H1 (cell line): Measurements from ENCODE around the gene C12orf75.

Experiments
- EGR1 ChIP-seq: IDR thresholded peaks from 2 replicates; pipeline ENCODE4 v1.6.1; 2011; ENCODE audit warnings: low read depth, low read length, borderline replicate concordance
- EZH2 ChIP-seq: fragments of 200-600 bp; sonication (generic); IDR thresholded peaks from 2 replicates; pipeline ENCODE4 v1.7.1; 2012; ENCODE audit warnings: low read depth, mild to moderate bottlenecking, moderate library complexity, low read length, inconsistent platforms; ENCODE audit not compliant: severe bottlenecking
- GTF2F1 ChIP-seq: IDR thresholded peaks from 2 replicates; pipeline ENCODE4 v1.6.1; 2012; ENCODE audit warnings: low read depth, low read length, improper control_type of control experiment, borderline replicate concordance
- JUN ChIP-seq: IDR thresholded peaks from 2 replicates; pipeline ENCODE4 v1.6.1; 2011; ENCODE audit warnings: low read depth, mild to moderate bottlenecking, improper control_type of control experiment, low read length
- MAFK ChIP-seq: IDR thresholded peaks from 2 replicates; pipeline ENCODE4 v1.6.1; 2012; ENCODE audit warnings: low read depth, mild to moderate bottlenecking, improper control_type of control experiment, low read length
- PHF8 ChIP-seq: fragments of 200-600 bp; sonication (generic); conservative IDR thresholded peaks from 2 replicates; pipeline ENCODE4 v1.7.1; 2012; ENCODE audit warnings: low read depth, mild to moderate bottlenecking, inconsistent platforms, low read length, moderate library complexity
- POLR2AphosphoS5 ChIP-seq: IDR thresholded peaks from 2 replicates; pipeline ENCODE4 v1.6.1; 2011; ENCODE audit warnings: low read depth, low read length
- RAD21 ChIP-seq, 2 experiments: IDR thresholded peaks in 1 of 2; conservative IDR thresholded peaks in 1 of 2; 2 replicates each; pipeline ENCODE4 v1.6.1; 2011; ENCODE audit warnings: low read depth in 2 of 2, low read length in 2 of 2, improper control_type of control experiment in 1 of 2, inconsistent platforms in 1 of 2, mild to moderate bottlenecking in 1 of 2, moderate library complexity in 1 of 2
- RFX5 ChIP-seq: IDR thresholded peaks from 2 replicates; pipeline ENCODE4 v1.6.1; 2011; ENCODE audit warnings: low read depth, low read length, improper control_type of control experiment, borderline replicate concordance
- SIN3A ChIP-seq, 2 experiments: IDR thresholded peaks in 1 of 2; conservative IDR thresholded peaks in 1 of 2; 2 replicates each; pipeline ENCODE4 v1.6.1; 2011 to 2012; ENCODE audit warnings: low read length in 2 of 2, improper control_type of control experiment in 1 of 2, low read depth in 1 of 2, mild to moderate bottlenecking in 1 of 2
- SRF ChIP-seq: IDR thresholded peaks from 2 replicates; pipeline ENCODE4 v1.6.1; 2011; ENCODE audit warnings: mild to moderate bottlenecking, low read depth, low read length, moderate library complexity
- YY1 ChIP-seq: IDR thresholded peaks from 2 replicates; pipeline ENCODE4 v1.6.1; 2011; ENCODE audit warnings: low read depth, mild to moderate bottlenecking, low read length
- ZNF274 ChIP-seq: IDR thresholded peaks from 2 replicates; pipeline ENCODE4 v1.7.0; 2012; ENCODE audit warnings: low read length, borderline replicate concordance; ENCODE audit errors: extremely low read depth
- TF ChIP-seq, protein P1 (sequence below), 3 experiments: IDR thresholded peaks; 1 replicate in 2 of 3; 2 replicates in 1 of 3; pipeline versions ENCODE4 v1.5.1 to v1.6.1; 2011; ENCODE audit warnings: low read length in 3 of 3, mild to moderate bottlenecking in 3 of 3, inconsistent platforms in 2 of 3, low read depth in 1 of 3, moderate library complexity in 1 of 3; ENCODE audit not compliant: insufficient read depth in 1 of 3; ENCODE audit errors: control extremely low read depth in 1 of 3

GRCh38 chr12:105343836-105344235 is 13.3 kb downstream of the C12orf75 start:
- TF ChIP-seq SRF (no peak), POLR2AphosphoS5 (no peak), EZH2 (no peak), SIN3A (conservative IDR thresholded peaks at IDR 0.05 in 1 of 2, IDR thresholded peaks at IDR 0.05 in 1 of 2; ENCODE audit: low read depth in 1 of 2, low read length in 2 of 2) (no peak), ZNF274 (no peak), YY1 (peak; percentile 42; the same call in 1 of the 2 replicates), MAFK (no peak), RFX5 (no peak), GTF2F1 (no peak), PHF8 (no peak), EGR1 (no peak), JUN (no peak), RAD21 (IDR thresholded peaks at IDR 0.05 in 1 of 2, conservative IDR thresholded peaks at IDR 0.05 in 1 of 2; ENCODE audit: low read depth in 2 of 2, low read length in 2 of 2) (no peak)
- TF ChIP-seq, protein P1, sequence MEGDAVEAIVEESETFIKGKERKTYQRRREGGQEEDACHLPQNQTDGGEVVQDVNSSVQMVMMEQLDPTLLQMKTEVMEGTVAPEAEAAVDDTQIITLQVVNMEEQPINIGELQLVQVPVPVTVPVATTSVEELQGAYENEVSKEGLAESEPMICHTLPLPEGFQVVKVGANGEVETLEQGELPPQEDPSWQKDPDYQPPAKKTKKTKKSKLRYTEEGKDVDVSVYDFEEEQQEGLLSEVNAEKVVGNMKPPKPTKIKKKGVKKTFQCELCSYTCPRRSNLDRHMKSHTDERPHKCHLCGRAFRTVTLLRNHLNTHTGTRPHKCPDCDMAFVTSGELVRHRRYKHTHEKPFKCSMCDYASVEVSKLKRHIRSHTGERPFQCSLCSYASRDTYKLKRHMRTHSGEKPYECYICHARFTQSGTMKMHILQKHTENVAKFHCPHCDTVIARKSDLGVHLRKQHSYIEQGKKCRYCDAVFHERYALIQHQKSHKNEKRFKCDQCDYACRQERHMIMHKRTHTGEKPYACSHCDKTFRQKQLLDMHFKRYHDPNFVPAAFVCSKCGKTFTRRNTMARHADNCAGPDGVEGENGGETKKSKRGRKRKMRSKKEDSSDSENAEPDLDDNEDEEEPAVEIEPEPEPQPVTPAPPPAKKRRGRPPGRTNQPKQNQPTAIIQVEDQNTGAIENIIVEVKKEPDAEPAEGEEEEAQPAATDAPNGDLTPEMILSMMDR (IDR thresholded peaks at IDR 0.05; ENCODE audit: control extremely low read depth in 1 of 3, insufficient read depth in 1 of 3, low read depth in 1 of 3, low read length in 3 of 3) = no peak
